HepG2 (cell line): ENCODE results near the gene TSEN34. TPM values are rescaled to one million over a fixed set of nuclear protein-coding genes. Genes with fewer than 3 reads are reported as not detected.
A peak's percentile ranks its signal among the peaks of the same experiment; 100 is the strongest.

Experiments
- ARID2 ChIP-seq: sonication (generic); formaldehyde crosslinking; IDR thresholded peaks from 2 replicates; pipeline ENCODE4 v1.8.1; 2022; ENCODE audit warnings: mild to moderate bottlenecking, missing genetic modification reagents, borderline replicate concordance
- CHD2 ChIP-seq: IDR thresholded peaks from 2 replicates; pipeline ENCODE4 v1.6.1; 2011; ENCODE audit warnings: low read depth, low read length, improper control_type of control experiment
- GATA4 ChIP-seq: sonication (generic); IDR thresholded peaks from 2 replicates; pipeline ENCODE4 v1.6.1; 2016; ENCODE audit warnings: antibody characterized with exemption, low read depth, borderline replicate concordance
- HMGXB3 ChIP-seq: sonication (generic); formaldehyde crosslinking; IDR thresholded peaks from 2 replicates; pipeline ENCODE4 v1.4.0; 2020; ENCODE audit warnings: missing genetic modification reagents, borderline replicate concordance
- MNT ChIP-seq: fragments of 450-650 bp; IDR thresholded peaks from 2 replicates; pipeline ENCODE4 v1.6.1; 2016
- SALL2 ChIP-seq: sonication (generic); formaldehyde crosslinking; IDR thresholded peaks from 2 replicates; pipeline ENCODE4 v1.8.1; 2023; ENCODE audit warnings: mild to moderate bottlenecking, missing genetic modification reagents, inconsistent platforms
- TOPORS ChIP-seq: sonication (generic); formaldehyde crosslinking; IDR thresholded peaks from 2 replicates; pipeline ENCODE4 v1.8.0; 2023; ENCODE audit warnings: mild to moderate bottlenecking, missing genetic modification reagents
- U2AF2 ChIP-seq: fragments of 200-400 bp; formaldehyde crosslinking; IDR thresholded peaks from 2 replicates; pipeline ENCODE4 v1.6.1; 2017; ENCODE audit warnings: low read depth, mild to moderate bottlenecking, low read length
- XRCC5 ChIP-seq: fragments of 200-400 bp; formaldehyde crosslinking; optimal IDR thresholded peaks from 2 replicates; pipeline ENCODE3; 2017; ENCODE audit warnings: mild to moderate bottlenecking, low read length
- ZNF761 ChIP-seq: sonication (generic); formaldehyde crosslinking; conservative IDR thresholded peaks from 2 replicates; pipeline ENCODE4 v1.4.0; 2020; ENCODE audit warnings: mild to moderate bottlenecking, missing genetic modification reagents
- polyA plus RNA-seq, 8 experiments: library from polyadenylated mRNA; depleted of rRNA in 3 of 8; stranded (reverse) in 7 of 8; unstranded in 1 of 8; fragments of >200 nt; fragmentation: Illumina TruSeq in 4 of 8; extraction: Trizol in 4 of 8; gene quantifications; 2 replicates each; pipeline versions ENCODE4 v1.2.1 to v1.2.3, GENCODE V29; 2011 to 2016; ENCODE audit warnings: low read depth in 4 of 8, missing spikeins in 1 of 8, mixed read lengths in 1 of 8; ENCODE audit not compliant: insufficient read depth in 1 of 8
- total RNA-seq, 5 experiments: library from RNA; depleted of rRNA; stranded (reverse); fragments of >200 nt; fragmentation: Illumina TruSeq; extraction: Trizol; gene quantifications; 2 replicates each; pipeline ENCODE4 v1.2.3, GENCODE V29; 2016; ENCODE audit warnings: low read depth in 1 of 5
- TF ChIP-seq, protein P1 (sequence below): sonication (generic); formaldehyde crosslinking; IDR thresholded peaks from 2 replicates; pipeline ENCODE4 v1.5.0; 2020; ENCODE audit warnings: missing genetic modification reagents, mild to moderate bottlenecking, borderline replicate concordance
- TF ChIP-seq, protein P2 (sequence below): IDR thresholded peaks from 2 replicates; pipeline ENCODE4 v1.6.1; 2016; ENCODE audit warnings: low read depth, borderline replicate concordance
- TF ChIP-seq, protein P3 (sequence below): sonication (generic); formaldehyde crosslinking; IDR thresholded peaks from 2 replicates; pipeline ENCODE4 v1.4.0; 2020; ENCODE audit warnings: low read depth, missing genetic modification reagents

Gene TSEN34
- total and polyA plus RNA-seq, 2 of the 13 experiments (the other 11 are each of a cell fraction or from before 2014, with no cell fraction given): 55.1 to 65.4 TPM

- TF ChIP-seq MNT: peak; percentile 29
- TF ChIP-seq GATA4: peak; percentile 56; the same call in 1 of the 2 replicates
- peak; percentile 81; the same call in 1 of the 2 replicates for TF ChIP-seq SALL2 (CRISPR knock-in tag)
- peak; percentile 68; the same call in 1 of the 2 replicates for TF ChIP-seq CHD2
- TF ChIP-seq HMGXB3 (CRISPR knock-in tag): peak; percentile 90
- TF ChIP-seq, protein P1, sequence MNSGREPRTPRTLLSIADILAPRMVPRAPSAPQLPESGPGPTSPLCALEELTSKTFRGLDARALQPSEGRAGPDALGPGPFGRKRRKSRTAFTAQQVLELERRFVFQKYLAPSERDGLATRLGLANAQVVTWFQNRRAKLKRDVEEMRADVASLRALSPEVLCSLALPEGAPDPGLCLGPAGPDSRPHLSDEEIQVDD (CRISPR knock-in tag): no peak
- 0 out of 2 replicates have a peak, but pooled peaks have one; percentile 41 for TF ChIP-seq TOPORS
- TF ChIP-seq, protein P2, sequence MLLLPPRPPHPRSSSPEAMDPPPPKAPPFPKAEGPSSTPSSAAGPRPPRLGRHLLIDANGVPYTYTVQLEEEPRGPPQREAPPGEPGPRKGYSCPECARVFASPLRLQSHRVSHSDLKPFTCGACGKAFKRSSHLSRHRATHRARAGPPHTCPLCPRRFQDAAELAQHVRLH (CRISPR knock-in tag): peak; percentile 48
- no peak for TF ChIP-seq ARID2 (CRISPR knock-in tag)
- no peak for TF ChIP-seq ZNF761 (CRISPR knock-in tag)
- TF ChIP-seq XRCC5: peak; percentile 17
- TF ChIP-seq, protein P3, sequence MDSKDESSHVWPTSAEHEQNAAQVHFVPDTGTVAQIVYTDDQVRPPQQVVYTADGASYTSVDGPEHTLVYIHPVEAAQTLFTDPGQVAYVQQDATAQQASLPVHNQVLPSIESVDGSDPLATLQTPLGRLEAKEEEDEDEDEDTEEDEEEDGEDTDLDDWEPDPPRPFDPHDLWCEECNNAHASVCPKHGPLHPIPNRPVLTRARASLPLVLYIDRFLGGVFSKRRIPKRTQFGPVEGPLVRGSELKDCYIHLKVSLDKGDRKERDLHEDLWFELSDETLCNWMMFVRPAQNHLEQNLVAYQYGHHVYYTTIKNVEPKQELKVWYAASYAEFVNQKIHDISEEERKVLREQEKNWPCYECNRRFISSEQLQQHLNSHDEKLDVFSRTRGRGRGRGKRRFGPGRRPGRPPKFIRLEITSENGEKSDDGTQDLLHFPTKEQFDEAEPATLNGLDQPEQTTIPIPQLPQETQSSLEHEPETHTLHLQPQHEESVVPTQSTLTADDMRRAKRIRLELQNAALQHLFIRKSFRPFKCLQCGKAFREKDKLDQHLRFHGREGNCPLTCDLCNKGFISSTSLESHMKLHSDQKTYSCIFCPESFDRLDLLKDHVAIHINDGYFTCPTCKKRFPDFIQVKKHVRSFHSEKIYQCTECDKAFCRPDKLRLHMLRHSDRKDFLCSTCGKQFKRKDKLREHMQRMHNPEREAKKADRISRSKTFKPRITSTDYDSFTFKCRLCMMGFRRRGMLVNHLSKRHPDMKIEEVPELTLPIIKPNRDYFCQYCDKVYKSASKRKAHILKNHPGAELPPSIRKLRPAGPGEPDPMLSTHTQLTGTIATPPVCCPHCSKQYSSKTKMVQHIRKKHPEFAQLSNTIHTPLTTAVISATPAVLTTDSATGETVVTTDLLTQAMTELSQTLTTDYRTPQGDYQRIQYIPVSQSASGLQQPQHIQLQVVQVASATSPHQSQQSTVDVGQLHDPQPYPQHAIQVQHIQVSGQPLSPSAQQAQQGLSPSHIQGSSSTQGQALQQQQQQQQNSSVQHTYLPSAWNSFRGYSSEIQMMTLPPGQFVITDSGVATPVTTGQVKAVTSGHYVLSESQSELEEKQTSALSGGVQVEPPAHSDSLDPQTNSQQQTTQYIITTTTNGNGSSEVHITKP (CRISPR knock-in tag): no peak
- TF ChIP-seq U2AF2: peak; percentile 98
Observed at GRCh38 chr19:54159352-54160181, 31.5 kb upstream of the TSEN34 start, which contains the start of gene LENG1 (continued).
